SK-N-SH (cell line): Measurements from ENCODE around the gene PDE4D. TPM values are rescaled to one million over a fixed set of nuclear protein-coding genes. Genes with fewer than 3 reads are reported as not detected.
A peak's percentile ranks its signal among the peaks of the same experiment; 100 is the strongest.

Source experiments
- CTCF ChIA-PET: fragments of 300-600, 350-600 bp; formaldehyde crosslinking; extraction: SDS; loops from one replicate; lab custom pipeline; 2021; lab: Yijun Ruan, JAX
- POLR2A ChIA-PET: fragments of 350-600 bp; sonication (Branson Sonifier 250); formaldehyde crosslinking; extraction: SDS; loops from one replicate; lab custom pipeline; 2020; ENCODE audit warnings: antibody characterized with exemption, inconsistent platforms; lab: Yijun Ruan, JAX
- DNase-seq: peaks from one replicate; pipeline ENCODE4 v3.0.0; 2012
- H2AFZ ChIP-seq: fragments of 200-600 bp; sonication (generic); 2 replicates; pipeline ENCODE4 v1.8.1; 2016; ENCODE audit warnings: antibody characterized with exemption, mild to moderate bottlenecking, low read depth
- H3F3A ChIP-seq: fragments of 200-600 bp; sonication (generic); replicated peaks from 2 replicates; pipeline ENCODE3; 2016; ENCODE audit warnings: antibody characterized with exemption, mild to moderate bottlenecking; ENCODE audit not compliant: insufficient read depth
- H3K27ac ChIP-seq, 2 experiments: fragments of 200-500 bp in 1 of 2; fragments of 200-600 bp in 1 of 2; sonication (Bioruptor generic) in 1 of 2; sonication (generic), shearing (Covaris generic) in 1 of 2; 2 replicates each; pipeline versions ENCODE4 v1.5.1 to v1.6.1; 2014 to 2016; ENCODE audit warnings: low read depth in 2 of 2, inconsistent platforms in 1 of 2, low read length in 1 of 2, mild to moderate bottlenecking in 1 of 2, mixed read lengths in 1 of 2
- H3K27me3 ChIP-seq: fragments of 200-600 bp; sonication (generic), shearing (Covaris generic); 2 replicates; pipeline ENCODE4 v1.6.1; 2016; ENCODE audit warnings: mixed run types; ENCODE audit not compliant: insufficient read depth
- H3K36me3 ChIP-seq, 2 experiments: fragments of 200-500 bp in 1 of 2; fragments of 200-600 bp in 1 of 2; sonication (Bioruptor generic) in 1 of 2; sonication (generic) in 1 of 2; replicated peaks in 1 of 2; 2 replicates each; pipeline versions ENCODE3 to v1.5.1; 2014 to 2016; ENCODE audit warnings: low read length in 1 of 2, mild to moderate bottlenecking in 1 of 2; ENCODE audit not compliant: insufficient read depth in 2 of 2, control insufficient read depth in 1 of 2
- H3K4me1 ChIP-seq, 2 experiments: fragments of 200-500 bp in 1 of 2; fragments of 200-600 bp in 1 of 2; sonication (Bioruptor generic) in 1 of 2; sonication (generic), shearing (Covaris generic) in 1 of 2; 2 replicates each; pipeline versions ENCODE4 v1.5.1 to v1.6.1; 2014 to 2016; ENCODE audit warnings: low read depth in 1 of 2, low read length in 1 of 2, mixed run types in 1 of 2; ENCODE audit not compliant: insufficient read depth in 2 of 2, control insufficient read depth in 1 of 2
- H3K4me2 ChIP-seq: fragments of 200-600 bp; sonication (generic), shearing (Covaris generic); 2 replicates; pipeline ENCODE4 v1.6.1; 2017; ENCODE audit warnings: mixed run types
- H3K4me3 ChIP-seq, 2 experiments: fragments of 200-500 bp in 1 of 2; fragments of 200-600 bp in 1 of 2; sonication (Bioruptor generic) in 1 of 2; sonication (generic), shearing (Covaris generic) in 1 of 2; 2 replicates each; pipeline versions ENCODE4 v1.5.1 to v1.8.1; 2014 to 2016; ENCODE audit warnings: low read depth in 2 of 2, inconsistent platforms in 1 of 2, low read length in 1 of 2, mild to moderate bottlenecking in 1 of 2, mixed read lengths in 1 of 2, moderate library complexity in 1 of 2
- H3K79me2 ChIP-seq: fragments of 200-600 bp; sonication (generic); 2 replicates; pipeline ENCODE4 v1.8.1; 2017; ENCODE audit warnings: mild to moderate bottlenecking; ENCODE audit not compliant: insufficient read depth
- H3K9ac ChIP-seq: fragments of 200-600 bp; sonication (generic); 2 replicates; pipeline ENCODE4 v1.6.1; 2017; ENCODE audit warnings: mixed run types
- H3K9me2 ChIP-seq: fragments of 200-600 bp; sonication (generic); 2 replicates; pipeline ENCODE4 v1.6.1; 2017; ENCODE audit warnings: mixed run types
- H3K9me3 ChIP-seq: fragments of 200-600 bp; sonication (generic); 2 replicates; pipeline ENCODE4 v1.6.1; 2017; ENCODE audit warnings: mixed run types, mild to moderate bottlenecking, moderate library complexity
- H4K20me1 ChIP-seq: fragments of 200-600 bp; sonication (generic); 2 replicates; pipeline ENCODE4 v1.6.1; 2017; ENCODE audit warnings: mild to moderate bottlenecking, mixed run types; ENCODE audit not compliant: insufficient read depth
- CHD2 ChIP-seq: fragments of 150-350 bp; IDR thresholded peaks from 2 replicates; pipeline ENCODE4 v1.6.1; 2018; ENCODE audit warnings: low read length; ENCODE audit not compliant: partially characterized antibody
- EZH2phosphoT487 ChIP-seq: fragments of 200-600 bp; sonication (generic); IDR thresholded peaks from 2 replicates; pipeline ENCODE4 v1.6.1; 2017; ENCODE audit warnings: low read depth, mixed run types, mild to moderate bottlenecking, antibody characterized with exemption, moderate library complexity, borderline replicate concordance
- FOSL2 ChIP-seq: IDR thresholded peaks from 2 replicates; pipeline ENCODE4 v1.4.0; 2012; ENCODE audit warnings: low read depth, mild to moderate bottlenecking, moderate library complexity, borderline replicate concordance
- GATA2 ChIP-seq: sonication (generic); formaldehyde crosslinking; IDR thresholded peaks from 2 replicates; pipeline ENCODE4 v1.5.0; 2020; ENCODE audit warnings: mild to moderate bottlenecking, missing genetic modification reagents
- IRF3 ChIP-seq: fragments of 150-350 bp; IDR thresholded peaks from 2 replicates; pipeline ENCODE4 v1.6.1; 2016; ENCODE audit warnings: mild to moderate bottlenecking, low read depth, low read length
- MAX ChIP-seq: IDR thresholded peaks from 2 replicates; pipeline ENCODE4 v1.4.0; 2012; ENCODE audit warnings: low read depth
- MEF2A ChIP-seq: IDR thresholded peaks from 2 replicates; pipeline ENCODE4 v1.4.0; 2012; ENCODE audit warnings: low read depth, borderline replicate concordance
- MXI1 ChIP-seq: IDR thresholded peaks from 2 replicates; pipeline ENCODE4 v1.6.1; 2012; ENCODE audit warnings: mild to moderate bottlenecking, low read depth, low read length, improper control_type of control experiment
- NFIC ChIP-seq: IDR thresholded peaks from 2 replicates; pipeline ENCODE4 v1.4.0; 2012; ENCODE audit warnings: borderline replicate concordance
- NRF1 ChIP-seq: IDR thresholded peaks from 2 replicates; pipeline ENCODE4 v1.6.1; 2012; ENCODE audit warnings: low read depth, mild to moderate bottlenecking, low read length
- PBX3 ChIP-seq: IDR thresholded peaks from 2 replicates; pipeline ENCODE4; 2012
- RXRA ChIP-seq: IDR thresholded peaks from 2 replicates; pipeline ENCODE4 v1.4.0; 2012; ENCODE audit warnings: low read depth, mild to moderate bottlenecking, borderline replicate concordance
- SIN3A ChIP-seq: IDR thresholded peaks from 2 replicates; pipeline ENCODE4 v1.6.1; 2012; ENCODE audit warnings: low read depth, mild to moderate bottlenecking, low read length, moderate library complexity, borderline replicate concordance
- SMC3 ChIP-seq: IDR thresholded peaks from 2 replicates; pipeline ENCODE4 v1.6.1; 2012; ENCODE audit warnings: low read depth, low read length, improper control_type of control experiment
- TAF1 ChIP-seq: IDR thresholded peaks from 2 replicates; pipeline ENCODE4 v1.6.1; 2012; ENCODE audit warnings: low read depth, mild to moderate bottlenecking, low read length, moderate library complexity, borderline replicate concordance
- USF1 ChIP-seq: IDR thresholded peaks from 2 replicates; pipeline ENCODE4 v1.4.0; 2012; ENCODE audit warnings: low read depth, borderline replicate concordance
- YY1 ChIP-seq: IDR thresholded peaks from 2 replicates; pipeline ENCODE4 v1.4.0; 2012; ENCODE audit warnings: low read depth, mild to moderate bottlenecking
- WGBS: methylation state at CpG from one replicate; pipeline ENCODE4 v1.1.6; 2017; ENCODE audit warnings: low lambda C conversion rate; 5-methylcytosine and 5-hydroxymethylcytosine counted together
- polyA plus RNA-seq, 3 experiments: library from polyadenylated mRNA; depleted of rRNA; stranded (reverse); fragments of >200 nt; gene quantifications; 2 replicates each; pipeline ENCODE4 v1.2.3, GENCODE V29; 2012
- TF ChIP-seq, protein P1 (sequence below): IDR thresholded peaks from 2 replicates; pipeline ENCODE4 v1.6.1; 2012; ENCODE audit warnings: mild to moderate bottlenecking, low read depth, low read length, moderate library complexity
- TF ChIP-seq, protein P2 (sequence below): IDR thresholded peaks from 2 replicates; pipeline ENCODE4 v1.4.0; 2012; ENCODE audit warnings: low read depth, borderline replicate concordance

Gene PDE4D
- polyA plus RNA-seq, 1 of the 3 experiments (the other 2 are of a cell fraction), result 2.4 TPM

- no peak for TF ChIP-seq USF1
- no peak for TF ChIP-seq PBX3
- TF ChIP-seq SMC3, result no peak
- TF ChIP-seq SIN3A, result no peak
- TF ChIP-seq MXI1, result peak; percentile 91
- no peak for TF ChIP-seq EZH2phosphoT487
Observed at GRCh38 chr5:59001154-59001553, 892.4 kb downstream of the PDE4D start (continued).

DNA sequence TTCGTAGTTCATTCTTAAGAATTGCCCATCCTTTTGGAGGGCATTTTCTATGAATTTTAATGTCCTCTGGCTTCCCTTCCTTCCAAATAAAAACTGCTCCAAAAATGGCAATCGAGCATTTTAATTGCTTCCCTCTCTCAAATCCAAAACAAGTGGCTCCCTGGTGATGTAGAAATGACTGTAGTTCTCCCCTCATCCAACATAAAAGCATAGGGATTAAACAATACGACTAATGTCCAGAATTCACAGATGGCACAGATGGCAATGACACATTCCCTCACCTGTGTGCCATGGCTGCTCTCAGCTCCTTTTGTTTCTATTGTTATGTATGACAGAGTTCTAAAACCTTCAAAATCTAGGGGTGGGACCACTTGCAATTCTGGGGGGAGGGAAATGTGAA, 893.3 kb downstream of the PDE4D start:
- Histone ChIP-seq H3K79me2 (no peaks in the 10 kb centered on the region), H3K4me3 (no peak overlapping the region), H3K4me1 (peaks cover 0 to 18% of the 10 kb centered on the region in 2 experiments; a peak in 2 of 4 replicates), H4K20me1 (no peaks in the 10 kb centered on the region), H2AFZ (no peak overlapping the region), H3K36me3 (no peaks in the 10 kb centered on the region), H3K27ac (peak overlapping the region in 1 of 2 experiments; percentile 28; a peak in 1 of 4 replicates), H3F3A (no peaks in the 10 kb centered on the region), H3K9me2 (no peaks in the 10 kb centered on the region), H3K9ac (no peak overlapping the region), H3K27me3 (no peaks in the 10 kb centered on the region), H3K9me3 (no peaks in the 10 kb centered on the region), H3K4me2 (no peak overlapping the region)
- ChIA-PET CTCF (interaction anchor here (0.8 to 10.9 kb wide), 6 partner anchors 14 to 799 kb away, joined by 3 to 143 read pairs (median 5); no protein-coding TSS in a partner anchor), POLR2A (no interaction called here)
- no peak for DNase-seq
- WGBS, result 87% methylated on average over 3 of the region's 3 CpGs
- TF ChIP-seq MEF2A (no peak), MAX (no peak), NRF1 (no peak), GATA2 (CRISPR knock-in tag) (no peak), FOSL2 (no peak), MXI1 (no peak), YY1 (no peak), SIN3A (no peak), TAF1 (no peak), USF1 (no peak), NFIC (no peak), CHD2 (no peak), IRF3 (no peak), RXRA (no peak)
- TF ChIP-seq, protein P1, sequence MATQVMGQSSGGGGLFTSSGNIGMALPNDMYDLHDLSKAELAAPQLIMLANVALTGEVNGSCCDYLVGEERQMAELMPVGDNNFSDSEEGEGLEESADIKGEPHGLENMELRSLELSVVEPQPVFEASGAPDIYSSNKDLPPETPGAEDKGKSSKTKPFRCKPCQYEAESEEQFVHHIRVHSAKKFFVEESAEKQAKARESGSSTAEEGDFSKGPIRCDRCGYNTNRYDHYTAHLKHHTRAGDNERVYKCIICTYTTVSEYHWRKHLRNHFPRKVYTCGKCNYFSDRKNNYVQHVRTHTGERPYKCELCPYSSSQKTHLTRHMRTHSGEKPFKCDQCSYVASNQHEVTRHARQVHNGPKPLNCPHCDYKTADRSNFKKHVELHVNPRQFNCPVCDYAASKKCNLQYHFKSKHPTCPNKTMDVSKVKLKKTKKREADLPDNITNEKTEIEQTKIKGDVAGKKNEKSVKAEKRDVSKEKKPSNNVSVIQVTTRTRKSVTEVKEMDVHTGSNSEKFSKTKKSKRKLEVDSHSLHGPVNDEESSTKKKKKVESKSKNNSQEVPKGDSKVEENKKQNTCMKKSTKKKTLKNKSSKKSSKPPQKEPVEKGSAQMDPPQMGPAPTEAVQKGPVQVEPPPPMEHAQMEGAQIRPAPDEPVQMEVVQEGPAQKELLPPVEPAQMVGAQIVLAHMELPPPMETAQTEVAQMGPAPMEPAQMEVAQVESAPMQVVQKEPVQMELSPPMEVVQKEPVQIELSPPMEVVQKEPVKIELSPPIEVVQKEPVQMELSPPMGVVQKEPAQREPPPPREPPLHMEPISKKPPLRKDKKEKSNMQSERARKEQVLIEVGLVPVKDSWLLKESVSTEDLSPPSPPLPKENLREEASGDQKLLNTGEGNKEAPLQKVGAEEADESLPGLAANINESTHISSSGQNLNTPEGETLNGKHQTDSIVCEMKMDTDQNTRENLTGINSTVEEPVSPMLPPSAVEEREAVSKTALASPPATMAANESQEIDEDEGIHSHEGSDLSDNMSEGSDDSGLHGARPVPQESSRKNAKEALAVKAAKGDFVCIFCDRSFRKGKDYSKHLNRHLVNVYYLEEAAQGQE, result no peak
- TF ChIP-seq, protein P2, sequence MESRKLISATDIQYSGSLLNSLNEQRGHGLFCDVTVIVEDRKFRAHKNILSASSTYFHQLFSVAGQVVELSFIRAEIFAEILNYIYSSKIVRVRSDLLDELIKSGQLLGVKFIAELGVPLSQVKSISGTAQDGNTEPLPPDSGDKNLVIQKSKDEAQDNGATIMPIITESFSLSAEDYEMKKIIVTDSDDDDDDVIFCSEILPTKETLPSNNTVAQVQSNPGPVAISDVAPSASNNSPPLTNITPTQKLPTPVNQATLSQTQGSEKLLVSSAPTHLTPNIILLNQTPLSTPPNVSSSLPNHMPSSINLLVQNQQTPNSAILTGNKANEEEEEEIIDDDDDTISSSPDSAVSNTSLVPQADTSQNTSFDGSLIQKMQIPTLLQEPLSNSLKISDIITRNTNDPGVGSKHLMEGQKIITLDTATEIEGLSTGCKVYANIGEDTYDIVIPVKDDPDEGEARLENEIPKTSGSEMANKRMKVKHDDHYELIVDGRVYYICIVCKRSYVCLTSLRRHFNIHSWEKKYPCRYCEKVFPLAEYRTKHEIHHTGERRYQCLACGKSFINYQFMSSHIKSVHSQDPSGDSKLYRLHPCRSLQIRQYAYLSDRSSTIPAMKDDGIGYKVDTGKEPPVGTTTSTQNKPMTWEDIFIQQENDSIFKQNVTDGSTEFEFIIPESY, result no peak
